ENCODE measurements around the gene SARM1. TPM values are rescaled to one million over a fixed set of nuclear protein-coding genes. Genes with fewer than 3 reads are reported as not detected.

Gene SARM1
- total and polyA plus RNA-seq, 2 of the 13 experiments (the other 11 are each of a cell fraction or from before 2014, with no cell fraction given): 0.73 to 0.86 TPM

GRCh38 chr17:28368306-28368831 lies 3.1 kb upstream of the SARM1 start (continued):
- TF ChIP-seq ARID4A (CRISPR knock-in tag; IDR thresholded peaks at IDR 0.05; ENCODE audit: borderline replicate concordance) (peak; percentile 79; the same call in 1 of the 2 replicates), NFRKB (IDR thresholded peaks at IDR 0.05) (no peak), ZNF703 (CRISPR knock-in tag; IDR thresholded peaks at IDR 0.05; ENCODE audit: borderline replicate concordance) (no peak), ZNF101 (CRISPR knock-in tag; IDR thresholded peaks at IDR 0.05; ENCODE audit: borderline replicate concordance, low read depth) (no peak), POLR2AphosphoS2 (IDR thresholded peaks at IDR 0.05; ENCODE audit: low read depth, low read length) (no peak), CBX2 (IDR thresholded peaks at IDR 0.05; ENCODE audit: low read depth, low read length) (no peak), CBX2 (CRISPR knock-in tag; IDR thresholded peaks at IDR 0.05; ENCODE audit: low read depth) (no peak), KLF15 (CRISPR knock-in tag; IDR thresholded peaks at IDR 0.05; ENCODE audit: borderline replicate concordance) (no peak; the same call in 1 of the 2 replicates), ZNF549 (CRISPR knock-in tag; IDR thresholded peaks at IDR 0.05) (no peak)
- TF ChIP-seq, protein P1, sequence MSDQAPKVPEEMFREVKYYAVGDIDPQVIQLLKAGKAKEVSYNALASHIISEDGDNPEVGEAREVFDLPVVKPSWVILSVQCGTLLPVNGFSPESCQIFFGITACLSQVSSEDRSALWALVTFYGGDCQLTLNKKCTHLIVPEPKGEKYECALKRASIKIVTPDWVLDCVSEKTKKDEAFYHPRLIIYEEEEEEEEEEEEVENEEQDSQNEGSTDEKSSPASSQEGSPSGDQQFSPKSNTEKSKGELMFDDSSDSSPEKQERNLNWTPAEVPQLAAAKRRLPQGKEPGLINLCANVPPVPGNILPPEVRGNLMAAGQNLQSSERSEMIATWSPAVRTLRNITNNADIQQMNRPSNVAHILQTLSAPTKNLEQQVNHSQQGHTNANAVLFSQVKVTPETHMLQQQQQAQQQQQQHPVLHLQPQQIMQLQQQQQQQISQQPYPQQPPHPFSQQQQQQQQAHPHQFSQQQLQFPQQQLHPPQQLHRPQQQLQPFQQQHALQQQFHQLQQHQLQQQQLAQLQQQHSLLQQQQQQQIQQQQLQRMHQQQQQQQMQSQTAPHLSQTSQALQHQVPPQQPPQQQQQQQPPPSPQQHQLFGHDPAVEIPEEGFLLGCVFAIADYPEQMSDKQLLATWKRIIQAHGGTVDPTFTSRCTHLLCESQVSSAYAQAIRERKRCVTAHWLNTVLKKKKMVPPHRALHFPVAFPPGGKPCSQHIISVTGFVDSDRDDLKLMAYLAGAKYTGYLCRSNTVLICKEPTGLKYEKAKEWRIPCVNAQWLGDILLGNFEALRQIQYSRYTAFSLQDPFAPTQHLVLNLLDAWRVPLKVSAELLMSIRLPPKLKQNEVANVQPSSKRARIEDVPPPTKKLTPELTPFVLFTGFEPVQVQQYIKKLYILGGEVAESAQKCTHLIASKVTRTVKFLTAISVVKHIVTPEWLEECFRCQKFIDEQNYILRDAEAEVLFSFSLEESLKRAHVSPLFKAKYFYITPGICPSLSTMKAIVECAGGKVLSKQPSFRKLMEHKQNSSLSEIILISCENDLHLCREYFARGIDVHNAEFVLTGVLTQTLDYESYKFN (CRISPR knock-in tag; conservative IDR thresholded peaks at IDR 0.05): peak; percentile 100
- TF ChIP-seq, protein P2, sequence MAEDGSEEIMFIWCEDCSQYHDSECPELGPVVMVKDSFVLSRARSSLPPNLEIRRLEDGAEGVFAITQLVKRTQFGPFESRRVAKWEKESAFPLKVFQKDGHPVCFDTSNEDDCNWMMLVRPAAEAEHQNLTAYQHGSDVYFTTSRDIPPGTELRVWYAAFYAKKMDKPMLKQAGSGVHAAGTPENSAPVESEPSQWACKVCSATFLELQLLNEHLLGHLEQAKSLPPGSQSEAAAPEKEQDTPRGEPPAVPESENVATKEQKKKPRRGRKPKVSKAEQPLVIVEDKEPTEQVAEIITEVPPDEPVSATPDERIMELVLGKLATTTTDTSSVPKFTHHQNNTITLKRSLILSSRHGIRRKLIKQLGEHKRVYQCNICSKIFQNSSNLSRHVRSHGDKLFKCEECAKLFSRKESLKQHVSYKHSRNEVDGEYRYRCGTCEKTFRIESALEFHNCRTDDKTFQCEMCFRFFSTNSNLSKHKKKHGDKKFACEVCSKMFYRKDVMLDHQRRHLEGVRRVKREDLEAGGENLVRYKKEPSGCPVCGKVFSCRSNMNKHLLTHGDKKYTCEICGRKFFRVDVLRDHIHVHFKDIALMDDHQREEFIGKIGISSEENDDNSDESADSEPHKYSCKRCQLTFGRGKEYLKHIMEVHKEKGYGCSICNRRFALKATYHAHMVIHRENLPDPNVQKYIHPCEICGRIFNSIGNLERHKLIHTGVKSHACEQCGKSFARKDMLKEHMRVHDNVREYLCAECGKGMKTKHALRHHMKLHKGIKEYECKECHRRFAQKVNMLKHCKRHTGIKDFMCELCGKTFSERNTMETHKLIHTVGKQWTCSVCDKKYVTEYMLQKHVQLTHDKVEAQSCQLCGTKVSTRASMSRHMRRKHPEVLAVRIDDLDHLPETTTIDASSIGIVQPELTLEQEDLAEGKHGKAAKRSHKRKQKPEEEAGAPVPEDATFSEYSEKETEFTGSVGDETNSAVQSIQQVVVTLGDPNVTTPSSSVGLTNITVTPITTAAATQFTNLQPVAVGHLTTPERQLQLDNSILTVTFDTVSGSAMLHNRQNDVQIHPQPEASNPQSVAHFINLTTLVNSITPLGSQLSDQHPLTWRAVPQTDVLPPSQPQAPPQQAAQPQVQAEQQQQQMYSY (CRISPR knock-in tag; IDR thresholded peaks at IDR 0.05): no peak
